NCI-H510A (cell line): ENCODE measurements around the gene SERPINB8.

ENCODE experiments used
- DNase-seq: peaks from one replicate; lab custom pipeline; 2025; lab: John Stamatoyannopoulos, UW

SERPINB8 gene

GRCh38 chr18:64017870-64018269 lies 48.0 kb downstream of the SERPINB8 start:
- no peak for DNase-seq

- no peak for DNase-seq
Observed at GRCh38 chr18:64019922-64020756, 50.3 kb downstream of the SERPINB8 start.

GRCh38 chr18:64026350-64026749 lies 56.5 kb downstream of the SERPINB8 start:
- DNase-seq: no peak

- DNase-seq: no peak
Observed at GRCh38 chr18:64027931-64028695, 58.2 kb downstream of the SERPINB8 start.

GRCh38 chr18:64029096-64029495 lies 59.2 kb downstream of the SERPINB8 start:
- no peak for DNase-seq

- no peak for DNase-seq
Observed at GRCh38 chr18:64031411-64031810, 61.5 kb downstream of the SERPINB8 start.

- DNase-seq: no peak
Observed at GRCh38 chr18:64032312-64032711, 62.4 kb downstream of the SERPINB8 start.

- DNase-seq: no peak
Observed at GRCh38 chr18:64037812-64038414, 68.0 kb downstream of the SERPINB8 start.
